C4-2B (cell line): ENCODE measurements around the gene NDFIP1.
A peak's percentile ranks its signal among the peaks of the same experiment; 100 is the strongest.

Experiments used
- H3K27ac ChIP-seq: fragments of 450-650 bp; 2 replicates; pipeline ENCODE4 v1.5.1; 2017
- ZFX ChIP-seq: fragments of 450-650 bp; IDR thresholded peaks from 2 replicates; pipeline ENCODE4 v1.6.1; 2017
- TF ChIP-seq, protein P1 (sequence below): fragments of 450-650 bp; conservative IDR thresholded peaks from 2 replicates; pipeline ENCODE4 v1.5.1; 2017; ENCODE audit warnings: mild to moderate bottlenecking

The NDFIP1 gene

DNA sequence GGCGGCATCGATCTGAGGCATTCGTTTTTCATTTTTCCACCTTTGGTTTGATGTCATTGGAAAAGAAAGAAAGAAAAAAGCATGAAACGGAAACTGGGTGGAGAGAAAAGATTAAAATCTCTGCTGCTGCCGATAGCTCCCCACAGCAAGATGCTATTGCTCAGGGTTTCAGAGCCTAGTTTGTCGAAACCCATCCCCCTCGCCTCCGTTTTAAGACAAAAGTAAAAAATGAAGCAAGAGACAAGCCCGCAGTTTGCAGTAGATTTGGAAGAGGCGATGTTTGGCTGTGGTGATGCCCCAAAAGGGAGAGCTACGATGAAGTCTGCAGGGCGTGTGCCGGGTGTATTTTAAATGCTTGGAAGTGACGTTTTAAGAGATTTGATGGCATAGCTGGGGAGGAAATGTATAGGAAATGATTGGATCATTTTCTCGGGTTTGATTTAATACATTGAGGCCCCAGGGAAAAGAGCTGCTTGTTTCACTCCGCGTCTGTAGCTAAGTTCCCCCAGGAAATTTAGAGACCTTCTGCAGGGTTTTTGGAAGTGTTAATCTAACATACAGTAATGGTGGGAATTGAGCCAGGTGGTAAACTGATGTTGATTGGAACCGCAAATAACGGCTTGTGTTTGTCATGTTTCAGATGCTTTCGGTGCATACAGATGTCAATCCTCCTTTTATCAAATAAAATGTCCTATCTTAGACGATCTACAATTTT, 909 bp downstream of the NDFIP1 start:
- peak overlapping the region; percentile 81 for H3K27ac ChIP-seq
- TF ChIP-seq ZFX = peak; percentile 89
- TF ChIP-seq, protein P1, sequence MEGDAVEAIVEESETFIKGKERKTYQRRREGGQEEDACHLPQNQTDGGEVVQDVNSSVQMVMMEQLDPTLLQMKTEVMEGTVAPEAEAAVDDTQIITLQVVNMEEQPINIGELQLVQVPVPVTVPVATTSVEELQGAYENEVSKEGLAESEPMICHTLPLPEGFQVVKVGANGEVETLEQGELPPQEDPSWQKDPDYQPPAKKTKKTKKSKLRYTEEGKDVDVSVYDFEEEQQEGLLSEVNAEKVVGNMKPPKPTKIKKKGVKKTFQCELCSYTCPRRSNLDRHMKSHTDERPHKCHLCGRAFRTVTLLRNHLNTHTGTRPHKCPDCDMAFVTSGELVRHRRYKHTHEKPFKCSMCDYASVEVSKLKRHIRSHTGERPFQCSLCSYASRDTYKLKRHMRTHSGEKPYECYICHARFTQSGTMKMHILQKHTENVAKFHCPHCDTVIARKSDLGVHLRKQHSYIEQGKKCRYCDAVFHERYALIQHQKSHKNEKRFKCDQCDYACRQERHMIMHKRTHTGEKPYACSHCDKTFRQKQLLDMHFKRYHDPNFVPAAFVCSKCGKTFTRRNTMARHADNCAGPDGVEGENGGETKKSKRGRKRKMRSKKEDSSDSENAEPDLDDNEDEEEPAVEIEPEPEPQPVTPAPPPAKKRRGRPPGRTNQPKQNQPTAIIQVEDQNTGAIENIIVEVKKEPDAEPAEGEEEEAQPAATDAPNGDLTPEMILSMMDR = no peak

DNA sequence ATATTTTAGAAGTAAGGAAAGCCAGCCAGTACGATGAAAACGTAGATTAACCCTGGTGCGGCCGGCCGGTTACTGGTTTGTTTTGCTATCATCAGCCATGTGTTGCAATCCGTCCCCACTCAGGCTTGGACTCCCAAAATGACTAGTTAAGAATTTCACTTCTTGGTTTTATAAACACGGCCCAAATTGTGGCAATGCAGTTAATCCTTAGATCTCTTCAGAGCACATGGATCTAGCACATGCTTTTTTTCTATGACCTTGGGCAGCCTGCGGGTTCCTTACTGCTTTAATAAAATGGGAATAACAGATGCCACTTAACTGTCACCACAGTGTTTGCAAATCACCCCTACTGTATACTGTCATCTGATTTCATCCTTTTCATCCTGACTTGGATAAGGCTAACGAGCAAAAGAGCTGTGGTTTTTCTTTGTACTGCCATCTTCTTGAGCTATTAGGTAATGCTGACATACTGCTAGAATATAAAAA, 1.5 kb downstream of the NDFIP1 start:
- H3K27ac ChIP-seq = peak overlapping the region; percentile 81; the same call in 1 of the 2 replicates

DNA sequence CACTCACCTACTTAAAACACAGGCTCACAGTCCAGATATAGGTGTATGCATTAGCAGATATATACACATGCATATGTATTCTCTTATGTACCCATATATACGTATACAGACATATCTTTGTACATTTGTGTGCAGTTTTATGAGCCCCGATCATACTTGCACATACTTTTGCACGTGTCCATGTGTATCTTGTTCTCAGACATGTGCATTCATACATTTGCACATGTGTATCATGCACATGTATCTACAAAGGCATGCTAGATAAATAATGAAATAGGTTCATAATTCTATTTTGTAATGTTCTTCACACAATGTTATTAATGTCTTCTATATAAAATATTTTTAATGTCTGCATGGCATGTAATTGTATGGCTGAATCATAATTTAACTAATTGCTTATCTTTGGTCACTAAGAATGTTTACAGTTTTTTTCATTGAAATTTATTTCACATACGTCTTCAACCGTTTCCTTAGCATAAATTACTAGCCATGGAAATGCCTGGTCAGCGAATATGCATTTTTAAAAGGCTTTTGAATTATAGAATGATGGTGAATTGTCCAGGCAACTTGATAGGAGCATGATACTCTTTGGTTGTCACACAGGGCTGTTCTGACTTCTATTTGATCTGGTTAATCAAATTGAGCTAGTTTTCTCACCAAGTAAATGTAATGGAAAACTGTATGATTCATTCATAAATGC, 2.6 kb downstream of the NDFIP1 start:
- TF ChIP-seq, protein P1 = no peak
- no peak for TF ChIP-seq ZFX
- no peak overlapping the region for H3K27ac ChIP-seq

More for the DNA sequence above, 1.5 kb downstream of the NDFIP1 start:
- TF ChIP-seq ZFX = no peak
- TF ChIP-seq, protein P1 = peak; percentile 14

DNA sequence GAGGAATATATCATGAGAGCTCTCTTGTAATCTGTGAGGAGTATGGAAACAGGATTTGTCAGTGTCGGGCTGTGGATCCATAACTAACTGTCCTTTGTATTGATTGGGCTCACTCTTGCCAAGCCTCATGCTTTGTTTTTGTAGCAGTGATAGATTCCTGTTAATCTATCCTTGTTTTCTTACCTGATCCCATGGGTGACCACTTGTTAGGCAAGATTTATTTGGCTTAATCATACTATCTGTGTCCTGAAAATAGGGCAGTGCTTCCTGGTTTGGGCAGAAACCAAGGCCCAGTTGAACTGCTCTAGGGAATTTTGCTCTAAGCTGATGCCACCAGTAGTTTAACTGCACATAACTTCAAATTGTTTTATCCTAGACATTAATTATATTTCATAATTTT, 6.1 kb downstream of the NDFIP1 start:
- H3K27ac ChIP-seq = no peak overlapping the region
- no peak for TF ChIP-seq ZFX
- TF ChIP-seq, protein P1 = no peak

DNA sequence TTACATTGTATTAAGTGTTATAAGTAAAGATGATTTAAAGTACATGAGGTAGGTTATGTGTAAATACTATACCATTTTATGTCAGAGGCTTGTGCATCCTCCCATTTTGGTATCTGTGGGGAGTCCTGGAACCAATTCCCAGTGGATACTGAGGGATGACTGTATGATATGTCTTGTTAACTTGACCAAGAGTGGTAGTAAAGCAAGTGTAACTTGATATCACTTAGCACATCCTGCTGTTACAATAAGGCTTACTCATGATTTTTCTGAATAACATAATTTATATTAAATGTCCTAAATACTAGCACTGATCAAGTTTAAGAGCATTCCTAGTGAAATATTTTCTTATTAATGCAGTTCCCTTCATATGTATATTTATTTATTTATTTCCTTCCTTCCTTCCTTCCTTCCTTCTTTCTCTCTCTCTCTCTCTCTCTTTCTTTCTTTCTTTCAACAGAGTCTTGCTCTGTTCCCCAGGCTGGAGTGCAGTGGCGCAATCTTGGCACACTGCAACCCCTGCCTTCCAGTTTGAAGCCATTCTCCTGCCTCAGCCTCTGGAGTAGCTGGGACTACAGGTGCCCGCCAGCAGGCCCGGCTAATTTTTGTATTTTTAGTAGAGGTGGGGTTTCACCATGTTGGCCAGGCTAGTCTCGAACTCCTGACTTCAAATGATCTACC, 7.5 kb downstream of the NDFIP1 start:
- no peak overlapping the region for H3K27ac ChIP-seq
- TF ChIP-seq, protein P1 = no peak

DNA sequence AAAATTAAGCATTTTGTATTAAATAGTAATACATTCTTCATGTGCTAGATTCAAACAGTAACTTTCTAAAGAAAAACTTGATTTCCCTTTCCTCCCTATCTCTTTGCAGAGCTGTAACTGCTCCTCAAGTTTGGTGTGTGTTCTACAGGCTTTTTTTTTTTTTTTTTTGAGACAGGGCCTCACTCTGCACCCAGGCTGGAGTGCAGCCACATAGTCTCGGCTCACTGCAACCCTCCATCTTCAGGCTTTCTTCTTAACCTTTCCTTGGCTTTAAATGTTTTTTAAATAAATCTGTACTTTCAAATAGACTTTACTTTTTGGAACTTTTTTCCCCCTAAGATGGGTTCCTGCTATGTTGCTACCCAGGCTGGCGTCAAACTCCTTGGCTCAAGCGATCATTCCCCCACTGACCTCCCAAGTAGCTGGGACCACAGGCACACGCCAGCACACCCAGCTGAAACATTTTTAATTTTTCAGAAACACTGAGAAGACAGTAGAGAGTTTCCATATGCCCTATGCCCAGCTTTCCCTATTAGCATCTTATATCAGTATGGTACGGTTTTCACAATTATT, 9.1 kb downstream of the NDFIP1 start:
- no peak overlapping the region for H3K27ac ChIP-seq
- TF ChIP-seq ZFX = no peak
- TF ChIP-seq, protein P1 = no peak
